ENCODE data around the gene ZNF519.
"Not testable (repeated sequence)": the region's sequence is repeated elsewhere in the genome, so short reads cannot be mapped to it uniquely, and the experiment has no call there.

GRCh38 chr18:14171301-14172141, 39.3 kb upstream of the ZNF519 start:
- TF ChIP-seq POLR2A, CTCF (IDR thresholded peaks at IDR 0.05): not testable (repeated sequence)

All from prostate gland (tissue), 2 donors.